ENCODE results near the gene EVC.
A peak's percentile ranks its signal among the peaks of the same experiment; 100 is the strongest.

Gene EVC

DNA sequence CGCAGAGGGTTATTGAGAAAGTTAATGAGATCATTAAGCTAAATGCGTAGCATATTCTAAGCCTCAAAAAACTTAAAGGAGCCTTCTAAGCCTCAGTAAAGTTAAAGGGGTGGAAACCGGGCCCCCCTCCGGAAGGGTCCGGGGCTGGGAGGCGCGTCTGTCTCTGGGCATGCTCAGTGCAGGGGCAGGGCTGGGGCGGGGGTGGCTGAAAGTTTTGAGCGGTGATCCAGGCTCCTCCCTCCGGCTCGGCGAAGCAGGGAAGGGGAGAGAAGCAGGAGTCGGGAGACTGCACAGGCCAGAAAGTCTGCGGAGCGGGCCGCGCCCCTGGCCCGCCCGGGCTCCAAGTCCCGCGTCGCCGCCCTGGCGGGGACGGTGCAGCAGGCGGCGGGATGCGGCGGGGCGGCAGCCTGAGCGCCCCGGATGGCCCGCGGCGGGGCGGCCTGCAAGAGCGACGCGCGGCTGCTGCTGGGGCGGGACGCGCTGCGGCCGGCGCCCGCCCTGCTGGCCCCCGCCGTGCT is at the start of gene EVC:
Gene EVC, plus strand, starts transcription at position 241 of the 518 bp plus-strand sequence. Its CDS starts 180 bp downstream, at position 421.
- DNase-seq, result peak; percentile 15

DNA sequence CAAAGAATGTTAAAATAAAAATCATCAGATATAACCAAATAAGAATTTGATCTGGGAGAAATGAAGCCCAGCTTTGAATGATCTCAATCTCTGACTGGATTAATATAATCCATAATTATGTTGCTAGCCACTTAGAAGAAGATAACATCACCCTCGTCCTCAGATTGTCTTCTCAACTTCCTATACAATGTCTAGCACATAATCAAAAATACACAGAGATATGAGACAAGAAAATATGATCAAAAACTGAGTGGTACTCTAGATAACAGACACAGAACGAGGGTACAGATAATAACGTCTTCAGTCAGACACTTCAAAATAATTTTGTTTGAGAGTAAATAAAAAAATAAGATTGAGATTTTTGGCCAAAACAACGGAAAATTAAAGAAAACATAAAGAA is 49.8 kb upstream of the EVC start:
- no peak for DNase-seq

DNA sequence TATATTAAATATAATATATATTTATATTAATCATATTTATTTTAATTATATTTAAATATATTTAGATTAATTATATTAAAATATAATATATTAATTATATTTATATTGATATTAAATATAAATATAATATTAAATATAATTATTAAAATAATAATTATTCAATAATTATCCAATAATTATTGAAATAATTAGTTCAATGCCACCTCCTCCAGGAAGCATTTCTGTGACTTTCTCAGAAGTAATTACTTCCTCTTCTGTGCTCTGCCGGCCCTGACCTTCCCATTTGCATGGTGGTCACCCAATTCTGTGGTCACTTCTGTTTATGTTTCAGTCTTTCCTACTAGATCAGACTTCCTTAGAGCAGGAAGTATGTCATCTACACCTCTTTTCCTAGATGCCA is 48.4 kb upstream of the EVC start:
- DNase-seq, result peak; percentile 5

DNA sequence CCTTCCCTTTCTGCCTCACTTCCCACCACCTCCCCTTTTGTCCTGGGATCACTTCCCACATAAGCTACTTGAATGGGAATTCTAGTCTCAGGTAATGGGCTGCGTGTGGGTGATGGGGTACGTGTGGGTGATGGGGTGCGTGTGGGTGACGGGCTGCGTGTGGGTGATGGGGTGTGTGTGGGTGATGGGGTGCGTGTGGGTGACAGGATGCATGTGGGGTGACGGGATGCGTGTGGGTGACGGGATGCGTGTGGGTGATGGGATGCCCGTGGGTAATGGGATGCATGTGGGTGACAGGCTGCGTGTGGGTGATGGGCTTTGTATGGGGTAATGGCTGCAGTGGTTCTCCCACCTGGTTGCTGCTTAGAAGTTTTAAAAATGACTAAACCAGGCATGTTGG is 46.2 kb upstream of the EVC start:
- no peak for DNase-seq

DNA sequence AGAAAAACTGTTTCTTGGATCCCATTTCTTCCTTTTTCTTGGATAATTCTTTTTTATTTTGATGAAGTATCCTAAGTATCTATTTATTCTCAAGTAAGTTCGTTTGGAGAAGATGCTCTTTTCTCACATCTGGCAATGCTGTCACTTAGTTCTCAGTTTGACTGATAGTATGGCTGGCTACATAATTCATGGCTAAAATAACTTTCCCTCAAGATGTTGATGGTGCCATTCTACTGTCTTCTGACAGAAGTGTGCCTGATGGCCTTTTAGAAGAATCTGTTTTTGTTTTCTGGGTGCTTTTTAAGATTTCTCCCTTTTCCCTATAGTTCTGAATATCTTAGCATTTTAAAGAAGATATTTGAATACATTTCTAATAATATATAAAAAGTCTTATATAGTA is 44.3 kb upstream of the EVC start:
- no peak for DNase-seq

- no peak for DNase-seq
These were observed 34.2 kb upstream of the EVC start for GRCh38 chr4:5676763-5677162.

- no peak for DNase-seq
These were observed 32.0 kb upstream of the EVC start for GRCh38 chr4:5678977-5679376.

DNA sequence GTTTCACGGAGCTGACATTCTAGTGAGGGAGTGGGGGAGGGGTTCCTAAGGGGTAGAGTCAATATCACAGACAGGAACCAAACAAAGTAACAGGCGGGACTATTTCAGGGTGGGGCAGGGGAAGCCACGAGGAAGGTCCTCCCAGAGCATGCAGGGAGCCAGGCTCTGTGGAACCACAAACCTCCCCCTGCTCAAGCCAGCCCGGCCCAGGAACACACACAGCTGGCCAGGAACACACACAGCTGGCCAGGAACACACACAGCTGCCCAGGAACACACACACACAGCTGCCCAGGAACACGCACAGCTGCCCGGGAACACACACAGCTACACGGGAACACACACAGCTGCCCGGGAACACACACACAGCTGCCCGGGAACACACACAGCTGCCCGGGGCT is 27.4 kb upstream of the EVC start:
- no peak for DNase-seq

DNA sequence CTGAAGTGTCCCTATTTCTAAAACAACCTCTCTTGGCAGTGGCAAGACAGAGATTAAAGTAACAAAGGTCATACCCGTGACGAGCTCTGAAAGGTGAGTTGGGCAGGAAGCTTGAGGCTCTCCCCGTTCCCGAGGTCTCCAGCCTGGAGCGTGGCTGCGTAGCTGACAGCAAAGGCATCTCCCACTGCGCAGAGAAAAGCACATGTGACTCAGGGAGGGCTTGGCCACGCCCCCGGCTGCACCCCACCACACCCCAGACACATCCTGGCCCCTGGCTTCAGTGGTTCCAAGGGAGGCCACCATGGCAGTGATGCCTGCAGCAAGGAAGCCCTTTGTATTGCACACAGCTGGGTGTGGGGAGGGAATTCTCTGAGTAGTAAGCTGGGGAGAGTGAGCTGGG is 25.7 kb upstream of the EVC start:
- no peak for DNase-seq

DNA sequence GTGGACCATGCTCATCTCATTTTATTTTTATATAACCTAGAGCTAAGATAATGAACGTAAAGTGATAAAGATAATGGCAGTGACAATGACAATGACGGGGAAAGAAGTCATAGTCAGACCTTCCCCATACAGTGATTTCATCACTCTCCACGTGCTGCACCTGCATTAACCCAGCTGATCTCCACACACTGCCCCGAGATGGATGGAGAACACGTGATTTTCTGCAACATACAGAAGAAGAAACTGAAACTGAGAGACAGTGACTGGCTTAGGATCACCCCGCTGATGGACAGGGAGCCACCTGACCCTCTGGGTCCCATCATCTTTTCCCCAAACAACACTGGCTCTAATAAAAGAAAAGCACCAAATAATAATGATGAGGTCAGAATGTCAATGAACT is 24.7 kb upstream of the EVC start:
- DNase-seq, result no peak

DNA sequence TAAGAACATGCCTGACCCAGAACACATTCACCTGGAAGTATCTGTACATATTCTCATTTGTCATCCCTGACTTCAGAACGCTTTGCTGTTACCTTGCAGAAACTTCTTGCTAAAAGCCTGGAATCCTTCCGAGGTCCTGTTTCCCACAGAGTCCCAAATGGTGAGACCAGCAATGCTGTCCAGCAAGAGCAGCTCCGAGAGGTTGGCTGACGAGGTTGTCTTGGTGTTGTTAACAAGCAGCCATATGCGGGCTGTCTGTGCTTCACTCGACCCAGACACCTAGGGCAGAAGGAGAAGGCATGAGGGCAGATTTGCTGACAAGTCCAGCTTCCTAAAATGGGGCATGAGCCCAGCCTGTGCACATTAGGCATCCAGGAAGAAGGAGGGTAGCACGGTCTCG is 21.9 kb upstream of the EVC start:
- DNase-seq, result no peak

DNA sequence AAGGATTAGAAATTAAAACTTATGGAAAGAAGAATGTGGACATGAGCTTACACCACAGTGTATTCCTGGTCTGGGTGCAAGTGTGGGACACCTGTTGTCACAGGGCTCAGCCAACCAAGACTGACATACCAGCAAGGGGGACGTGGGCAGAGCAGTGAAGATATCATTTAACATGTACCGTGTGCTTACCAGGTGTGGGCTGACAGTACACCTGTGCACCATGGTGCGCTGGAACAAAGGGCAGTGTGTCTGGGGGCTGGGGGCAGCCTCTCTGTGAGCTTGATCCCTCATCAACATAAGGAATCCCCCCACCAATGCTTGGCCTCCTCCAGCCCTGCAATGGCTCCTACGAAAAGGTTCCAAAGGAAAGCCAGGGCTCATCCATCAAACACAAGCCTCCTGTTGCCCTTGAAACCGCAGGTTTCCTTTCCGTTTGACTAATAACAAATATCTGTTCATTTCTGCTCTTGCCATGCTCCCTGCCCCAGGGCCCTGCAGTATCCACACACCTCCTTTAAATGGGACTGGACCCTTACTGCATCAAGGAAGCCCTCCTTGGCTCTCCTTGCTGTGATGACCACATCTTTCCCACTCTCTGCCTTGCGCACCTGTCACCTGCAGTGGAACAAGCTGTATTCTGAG is 19.4 kb upstream of the EVC start:
- no peak for DNase-seq

DNA sequence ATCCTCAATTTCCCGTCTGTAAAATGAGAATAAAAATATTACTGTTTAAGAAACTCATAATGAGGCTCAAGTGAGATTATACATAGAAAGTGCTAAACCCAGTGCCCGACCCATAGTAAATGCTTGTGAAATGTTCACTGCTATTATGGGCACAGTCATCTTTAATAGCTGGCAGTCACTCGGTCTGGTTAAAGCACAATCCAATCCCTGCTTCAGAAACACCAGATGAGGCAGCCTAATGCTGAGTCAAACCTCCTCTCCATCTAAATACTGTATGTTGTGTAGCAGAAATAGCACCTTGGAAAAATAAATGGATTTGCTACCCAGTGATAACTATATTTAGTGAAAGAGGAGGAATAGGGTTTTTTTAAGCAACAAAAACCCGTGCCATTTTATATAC is 17.1 kb upstream of the EVC start:
- DNase-seq, result no peak

DNA sequence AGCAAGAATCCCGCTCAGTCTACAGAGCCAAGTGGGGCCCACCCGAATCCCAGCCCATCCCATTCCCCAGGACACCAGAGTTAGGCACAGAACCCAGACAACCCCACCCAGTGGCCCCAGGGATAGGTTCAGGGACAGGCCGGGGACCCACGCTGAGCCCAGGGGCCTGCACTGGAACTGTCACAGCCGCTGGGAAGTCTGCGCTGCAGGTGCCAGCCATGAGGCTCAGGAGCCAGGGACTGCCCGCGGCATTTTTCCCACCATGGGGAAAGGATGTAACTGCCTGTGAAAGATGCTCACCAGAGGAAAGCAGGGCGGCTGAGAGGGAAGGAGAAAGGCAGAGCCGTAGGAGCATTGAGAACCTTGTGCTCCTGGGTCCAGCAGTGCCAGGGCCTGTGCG is 14.7 kb upstream of the EVC start:
- DNase-seq, result no peak

DNA sequence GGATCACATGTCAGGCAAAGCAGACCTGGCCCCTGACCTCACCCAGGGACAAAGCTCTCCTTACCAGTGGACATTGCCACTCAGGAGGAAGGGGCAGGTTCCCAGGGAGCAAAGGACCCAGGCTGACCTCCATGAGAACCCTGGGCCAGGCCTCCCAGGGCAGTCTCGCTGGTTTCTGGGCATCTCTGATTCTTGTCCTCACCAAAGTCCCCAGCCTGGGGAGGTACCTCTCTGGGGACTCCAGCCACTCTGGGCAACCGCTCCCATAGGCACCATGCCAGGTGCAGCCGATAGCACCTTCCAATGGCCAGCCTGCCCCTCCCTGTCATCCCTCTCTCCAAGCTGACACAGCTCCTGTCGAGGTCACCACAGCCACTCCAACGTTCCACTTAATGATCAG is 10.5 kb upstream of the EVC start:
- no peak for DNase-seq

- DNase-seq, result no peak
These were observed 9.0 kb upstream of the EVC start for GRCh38 chr4:5701971-5702370.

GRCh38 chr4:5703831-5704230 is 7.2 kb upstream of the EVC start:
- DNase-seq, result no peak

DNA sequence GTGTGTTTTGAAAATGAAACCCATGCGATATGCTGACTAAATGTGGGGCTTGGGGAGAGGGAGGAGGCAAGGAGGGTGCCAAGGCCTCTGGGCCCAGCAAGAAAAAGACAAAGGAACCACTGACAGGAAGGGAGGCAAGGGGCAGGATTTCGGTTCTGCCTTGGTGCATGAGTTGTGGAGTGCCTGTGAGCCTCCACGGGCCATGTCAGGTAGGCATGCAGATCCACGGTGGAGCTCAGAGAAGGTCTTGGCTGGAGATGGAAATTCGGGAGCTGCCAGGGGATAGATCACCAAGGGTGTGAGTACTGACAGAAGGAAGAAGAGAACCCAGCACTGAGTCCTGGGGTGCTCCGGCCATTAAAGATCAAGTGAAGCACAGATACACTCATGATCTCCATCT is 6.7 kb upstream of the EVC start:
- DNase-seq, result no peak

DNA sequence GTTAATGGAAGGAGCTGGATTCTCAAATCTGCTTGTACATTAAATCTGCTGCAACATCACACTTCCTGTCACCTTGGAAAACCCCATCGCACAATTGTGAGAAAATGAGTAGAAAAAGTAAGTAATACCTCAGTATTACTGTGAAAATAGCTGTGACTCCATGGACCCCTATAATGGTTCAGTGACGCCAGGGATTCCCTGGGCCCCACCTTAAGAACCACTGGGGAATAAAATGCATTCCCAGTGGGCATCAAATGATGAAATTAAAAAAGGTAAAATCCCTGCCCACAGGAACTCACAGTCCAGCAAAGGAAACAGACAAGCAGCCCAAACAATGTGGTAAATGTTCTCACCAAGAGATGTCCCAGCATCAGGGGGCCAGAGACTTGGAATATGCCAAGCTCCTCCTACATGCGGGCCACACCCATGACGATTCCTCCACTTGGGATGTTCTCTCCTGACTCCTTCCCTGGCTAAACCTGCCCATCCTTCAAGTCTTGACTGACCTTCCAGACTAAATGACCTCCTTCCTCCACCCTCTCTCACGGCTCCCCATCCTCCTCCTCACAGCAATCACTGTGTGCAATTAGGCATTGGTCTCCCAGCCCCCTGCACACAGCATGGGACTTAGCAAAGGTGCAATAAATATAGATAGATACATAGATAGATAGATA is 5.2 kb upstream of the EVC start:
- DNase-seq, result no peak

GRCh38 chr4:5706486-5707290 is 4.3 kb upstream of the EVC start:
- no peak for DNase-seq

GRCh38 chr4:5707366-5707765 is 3.6 kb upstream of the EVC start:
- no peak for DNase-seq

- DNase-seq, result no peak
These were observed 3.1 kb upstream of the EVC start for GRCh38 chr4:5707778-5708448.

GRCh38 chr4:5708449-5709206 is 2.4 kb upstream of the EVC start, which contains the start of gene EVC2:
EVC2 (minus strand) TSS chr4:5708559; CDS start chr4:5708513, 46 bp downstream.
- DNase-seq, result no peak

All from inflammatory macrophage treated with lipopolysaccharide for 4 hours (primary cell).